ENCODE results near the gene KBTBD3. TPM values are rescaled to one million over a fixed set of nuclear protein-coding genes. Genes with fewer than 3 reads are reported as not detected.

Gene KBTBD3
- polyA plus RNA-seq, 3 donors from 2014 or later: 8.5 to 15.5 (median 11.7) TPM

DNA sequence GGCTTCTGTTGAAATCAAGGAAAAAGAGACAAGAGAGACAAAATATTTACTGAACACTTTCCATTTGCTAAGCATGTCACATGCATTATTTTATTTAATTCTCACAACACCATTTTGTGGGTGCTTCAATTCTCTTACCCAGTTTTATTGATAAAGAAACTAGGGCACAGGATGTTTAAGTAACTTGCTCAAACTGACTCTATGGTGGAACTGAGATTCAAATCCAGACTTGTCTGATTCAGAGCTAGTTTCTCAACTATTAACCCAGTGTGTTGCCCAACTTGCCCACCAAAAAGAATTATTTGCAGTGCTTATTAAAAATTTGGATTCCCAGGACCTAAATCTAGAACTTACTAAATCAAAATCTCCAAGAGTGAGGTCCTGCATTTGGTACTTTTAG lies 33.6 kb downstream of the KBTBD3 start:
- Mint-ChIP-seq H3K9me3 (no peaks in the 10 kb centered on the region), H3K27me3 (ENCODE audit: low read depth in 3 of 3) (peaks cover 0 to 13% (median 5%) of the 10 kb centered on the region in 3 donors), H3K4me1 (no peaks in the 10 kb centered on the region), H3K36me3 (no peaks in the 10 kb centered on the region), H3K4me3 (no peak overlapping the region), H3K27ac (no peak overlapping the region)
- DNase-seq: no peak

DNA sequence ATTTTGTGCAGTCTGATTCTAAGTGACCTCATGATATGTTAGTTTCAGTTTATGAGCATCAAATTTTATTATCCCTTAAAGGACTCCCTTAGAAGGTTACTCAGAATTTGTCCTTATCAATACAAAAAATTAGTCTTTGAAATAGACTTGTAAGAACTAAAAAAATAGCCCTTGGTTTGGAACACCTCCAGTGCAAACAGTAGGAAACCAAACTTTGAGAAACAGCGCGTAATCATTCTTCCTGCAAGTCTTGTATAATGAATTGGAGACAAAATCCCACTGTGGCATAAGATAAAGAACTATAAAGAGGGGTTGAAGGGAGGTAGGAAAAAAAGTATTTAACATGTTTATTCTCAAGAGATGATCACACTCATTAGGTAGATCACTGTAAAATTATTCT lies 44.3 kb downstream of the KBTBD3 start:
- no peaks in the 10 kb centered on the region for H3K36me3 Mint-ChIP-seq
- H3K27me3 Mint-ChIP-seq (ENCODE audit: low read depth in 3 of 3): peaks cover 3 to 13% (median 12%) of the 10 kb centered on the region in 3 donors
- H3K27ac Mint-ChIP-seq: no peak overlapping the region
- no peak overlapping the region for H3K4me3 Mint-ChIP-seq
- peaks cover 0 to 2% (median 0%) of the 10 kb centered on the region in 6 donors for H3K9me3 Mint-ChIP-seq
- H3K4me1 Mint-ChIP-seq: no peaks in the 10 kb centered on the region
- no peak for DNase-seq

DNA sequence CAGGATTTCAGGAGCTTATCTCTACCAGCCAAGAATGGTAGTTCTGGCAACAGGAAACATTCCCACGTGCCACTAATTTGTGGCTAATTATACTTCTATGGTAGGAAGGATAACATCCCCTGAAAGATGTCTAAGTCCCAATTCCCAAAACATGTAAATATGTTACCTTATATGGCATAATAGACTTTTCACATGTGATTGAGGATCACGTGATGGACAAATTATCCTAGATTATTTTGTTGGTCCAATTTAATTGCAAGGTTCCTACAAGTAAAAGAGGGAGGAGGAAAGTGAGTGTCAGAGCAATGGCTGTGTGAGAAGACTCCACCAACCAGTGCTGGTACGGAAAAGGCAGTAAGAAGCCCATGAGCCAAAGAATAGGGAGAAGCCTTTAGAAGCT lies 45.2 kb downstream of the KBTBD3 start:
- Mint-ChIP-seq H3K4me1 (no peaks in the 10 kb centered on the region), H3K27me3 (ENCODE audit: low read depth in 3 of 3) (peaks cover 4 to 16% (median 14%) of the 10 kb centered on the region in 3 donors)

DNA sequence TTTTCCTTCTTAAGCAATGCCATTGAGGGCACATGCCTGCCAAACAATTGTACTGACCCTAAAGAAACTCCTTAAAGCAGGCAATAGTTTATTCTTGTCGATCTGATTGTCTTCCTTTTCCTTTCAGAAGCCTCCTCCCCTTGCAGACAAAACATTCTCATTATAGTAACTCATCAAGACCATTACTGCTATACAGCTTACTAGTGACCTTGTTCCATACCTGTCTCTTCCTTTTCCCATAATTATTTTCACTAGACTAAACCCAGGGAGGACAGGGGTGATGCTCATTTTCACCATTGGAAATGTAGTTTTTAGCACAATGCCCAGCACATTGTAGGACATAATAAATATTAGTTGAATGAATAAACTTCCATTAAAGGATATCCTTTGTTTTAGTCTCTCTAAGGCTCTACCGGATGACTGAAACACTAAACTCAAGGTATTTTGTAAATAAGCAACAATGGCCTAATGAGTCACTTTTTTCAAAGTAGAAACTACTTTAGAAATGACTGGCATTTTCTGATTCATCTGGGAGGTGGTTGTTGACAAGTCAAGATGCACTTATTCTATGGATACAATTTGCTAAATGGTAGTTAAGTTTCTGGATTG lies 45.8 kb downstream of the KBTBD3 start:
- DNase-seq: no peak
- Mint-ChIP-seq H3K27me3 (ENCODE audit: low read depth in 3 of 3) (peaks cover 6 to 19% (median 14%) of the 10 kb centered on the region in 3 donors), H3K36me3 (no peaks in the 10 kb centered on the region), H3K4me1 (no peaks in the 10 kb centered on the region), H3K9me3 (peaks cover 0 to 2% (median 0%) of the 10 kb centered on the region in 6 donors), H3K27ac (no peak overlapping the region), H3K4me3 (no peak overlapping the region)

More for the DNA sequence above, 45.2 kb downstream of the KBTBD3 start:
- Mint-ChIP-seq H3K4me3 (no peak overlapping the region), H3K27ac (no peak overlapping the region), H3K9me3 (peaks cover 0 to 2% (median 0%) of the 10 kb centered on the region in 6 donors), H3K36me3 (no peaks in the 10 kb centered on the region)
- DNase-seq: no peak

DNA sequence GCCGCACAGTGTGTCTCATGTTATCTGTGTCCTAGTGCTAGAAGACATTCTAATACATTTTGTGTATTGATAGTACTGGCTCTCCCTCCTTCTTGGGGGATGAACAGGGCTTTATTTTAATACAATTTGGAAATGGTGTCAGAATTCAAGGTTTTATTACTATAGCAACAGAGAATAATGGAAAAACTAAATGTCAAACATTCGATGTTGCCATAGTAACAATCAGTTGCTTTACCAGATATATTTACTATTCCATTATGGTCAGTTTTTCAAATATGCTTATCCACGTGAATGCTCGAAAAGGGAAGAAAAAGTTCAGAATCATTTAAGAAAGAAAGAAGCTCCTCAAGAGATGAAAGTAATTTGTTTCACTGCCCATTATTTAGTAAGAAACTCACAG lies 46.5 kb downstream of the KBTBD3 start:
- Mint-ChIP-seq H3K4me1 (no peaks in the 10 kb centered on the region), H3K36me3 (no peaks in the 10 kb centered on the region), H3K9me3 (peaks cover 0 to 2% (median 0%) of the 10 kb centered on the region in 6 donors), H3K27me3 (ENCODE audit: low read depth in 3 of 3) (peaks cover 6 to 24% (median 14%) of the 10 kb centered on the region in 3 donors), H3K4me3 (no peak overlapping the region), H3K27ac (no peak overlapping the region)
- no peak for DNase-seq

DNA sequence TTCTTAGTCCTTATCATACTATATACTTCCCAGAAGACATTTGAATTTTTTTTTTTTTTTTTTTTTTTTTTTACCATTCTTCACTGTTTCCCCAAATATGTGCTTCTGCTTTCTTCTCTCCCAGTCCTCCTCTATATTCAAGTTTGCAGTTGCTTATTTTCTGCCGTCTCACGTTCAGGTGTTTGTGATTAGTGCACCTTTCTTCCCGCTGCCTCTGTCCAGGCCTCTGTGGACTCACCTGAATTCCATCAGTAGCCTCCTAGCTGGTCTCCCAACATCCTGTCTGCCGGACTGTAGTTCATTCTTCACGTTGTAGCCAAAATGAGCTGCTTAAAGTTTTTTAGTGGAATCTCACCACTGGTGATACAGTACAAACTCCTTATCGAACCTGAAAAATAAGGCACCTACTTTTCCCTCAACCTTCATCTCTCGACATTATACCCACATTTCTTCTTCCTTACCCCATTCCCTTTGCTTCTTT lies 54.3 kb downstream of the KBTBD3 start:
- Mint-ChIP-seq H3K36me3 (no peaks in the 10 kb centered on the region), H3K9me3 (no peaks in the 10 kb centered on the region), H3K27ac (peak overlapping the region; percentile 84 to 96 (median 89)), H3K4me3 (peak overlapping the region; percentile 90 to 99 (median 96)), H3K4me1 (peaks cover 32 to 56% of the 10 kb centered on the region in 2 donors), H3K27me3 (ENCODE audit: low read depth in 3 of 3) (peaks cover 11 to 27% (median 18%) of the 10 kb centered on the region in 3 donors)
- no peak for DNase-seq

DNA sequence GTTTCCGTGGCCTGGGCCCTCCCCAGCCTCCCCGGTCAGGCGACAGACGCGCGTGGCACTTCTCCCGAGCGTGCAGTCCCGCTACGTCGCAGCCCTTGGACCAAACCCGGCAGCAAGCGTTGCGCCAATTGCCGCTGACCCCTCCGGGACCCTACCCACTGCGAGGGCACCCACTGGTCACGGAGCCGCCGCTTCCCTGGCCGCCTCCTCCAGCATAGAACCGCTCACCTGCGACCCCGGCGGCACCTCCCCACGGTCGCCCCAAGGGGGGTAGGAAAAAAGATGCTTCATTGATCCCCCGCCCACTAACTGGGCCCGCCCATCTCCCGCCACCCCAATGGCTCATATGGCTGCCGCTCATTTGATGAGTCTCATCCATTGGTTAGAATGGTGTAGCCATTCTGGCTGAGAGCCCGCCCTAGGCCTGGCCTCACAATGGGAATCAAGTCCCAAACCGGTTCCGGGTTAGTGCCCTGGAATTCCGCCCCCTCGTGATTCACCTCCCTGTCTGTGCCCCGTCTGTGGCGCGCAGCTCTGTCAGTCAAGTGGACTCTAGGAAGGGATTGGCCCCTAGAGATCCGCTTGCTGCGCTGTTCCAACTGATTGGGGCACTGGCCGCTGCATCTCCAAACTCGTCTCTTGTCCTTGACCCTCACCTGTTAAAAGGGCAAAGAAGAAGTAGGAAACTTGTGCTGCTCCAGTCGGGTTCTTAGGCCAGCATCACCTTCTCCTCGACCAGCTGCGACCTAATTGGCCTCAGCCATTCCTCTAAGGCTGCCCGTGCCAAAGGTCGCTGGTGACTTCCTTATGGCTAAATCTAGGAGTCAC lies 55.0 kb downstream of the KBTBD3 start, which contains the start of gene MSANTD4:
Gene MSANTD4 (minus strand): TSS at position 274 of the 828 bp plus-strand sequence. CDS start 11,323 bp downstream, outside the sequence.
- H3K4me3 Mint-ChIP-seq: peak within 1 kb of the TSS; percentile 90 to 99 (median 96)
- H3K9me3 Mint-ChIP-seq: no peaks in the 10 kb centered on the region
- peak; percentile 96 to 97 (median 96) for DNase-seq
- peak within 1 kb of the TSS; percentile 84 to 96 (median 89) for H3K27ac Mint-ChIP-seq
- no peaks in the 10 kb centered on the region for H3K36me3 Mint-ChIP-seq
- peaks cover 32 to 56% of the 10 kb centered on the region in 2 donors for H3K4me1 Mint-ChIP-seq
- peaks cover 9 to 26% (median 18%) of the 10 kb centered on the region in 3 donors for H3K27me3 Mint-ChIP-seq (ENCODE audit: low read depth in 3 of 3)

DNA sequence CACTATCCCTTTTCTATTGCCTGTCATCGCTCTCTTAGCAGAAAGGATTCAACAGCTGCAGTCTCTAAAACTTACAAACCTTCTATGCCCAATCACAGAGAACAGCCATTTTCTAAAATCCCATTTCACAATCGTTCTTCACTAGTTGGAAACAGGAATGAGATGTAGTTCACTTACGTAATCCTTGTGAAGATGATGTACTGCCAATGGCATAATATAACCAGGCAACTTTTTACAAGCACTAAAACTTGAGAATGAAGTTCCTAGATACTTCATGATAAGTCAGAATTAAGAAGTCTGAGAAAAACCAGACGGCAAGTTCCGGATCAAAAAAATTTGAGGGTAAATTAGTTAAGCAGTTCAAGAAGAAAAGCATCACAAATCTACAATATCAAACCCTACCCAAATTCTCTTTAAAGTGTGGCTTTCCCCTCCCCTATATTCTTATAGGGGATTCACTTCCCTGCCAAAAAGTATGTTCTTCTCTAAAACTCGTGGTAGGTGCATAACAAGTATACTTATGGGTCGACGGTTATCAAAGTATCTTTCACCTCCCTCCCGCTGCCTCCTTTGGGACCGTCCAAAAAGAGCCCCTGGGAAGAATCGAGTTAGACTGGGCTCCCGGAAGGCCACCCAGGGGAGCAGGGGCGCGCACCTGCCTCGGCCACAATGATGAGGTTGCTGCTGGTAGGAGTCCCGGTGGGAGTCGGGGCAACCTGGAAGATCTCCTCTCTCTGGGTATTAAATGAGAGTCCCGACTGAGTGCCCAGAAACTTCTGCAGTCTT lies 55.8 kb downstream of the KBTBD3 start:
- no peak for DNase-seq
- Mint-ChIP-seq H3K36me3 (no peaks in the 10 kb centered on the region), H3K27me3 (ENCODE audit: low read depth in 3 of 3) (peaks cover 8 to 21% (median 16%) of the 10 kb centered on the region in 3 donors), H3K4me1 (peaks cover 35 to 60% of the 10 kb centered on the region in 2 donors), H3K27ac (peak overlapping the region; percentile 84 to 96 (median 89)), H3K9me3 (no peaks in the 10 kb centered on the region), H3K4me3 (peak overlapping the region; percentile 90 to 99 (median 96))

DNA sequence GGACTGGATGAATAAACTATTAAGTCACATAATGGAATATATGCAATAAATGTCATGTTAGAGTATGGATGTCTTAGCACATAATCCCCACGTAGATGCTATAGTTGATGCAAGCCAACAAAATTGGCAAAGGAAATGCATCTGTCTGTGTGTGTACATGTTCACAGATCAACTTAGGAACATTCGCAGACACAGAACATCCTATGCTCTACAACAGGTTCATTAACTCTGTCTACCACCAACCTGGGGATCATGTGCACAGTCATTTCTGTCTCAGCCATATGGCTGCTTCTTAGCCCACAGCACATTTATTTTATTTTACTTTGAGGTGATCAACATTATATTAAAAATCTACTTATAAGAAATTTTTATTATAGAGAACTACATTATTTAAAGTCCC lies 60.1 kb downstream of the KBTBD3 start:
- H3K4me3 Mint-ChIP-seq: no peak overlapping the region
- peaks cover 39 to 72% of the 10 kb centered on the region in 2 donors for H3K4me1 Mint-ChIP-seq
- DNase-seq: no peak
- H3K27me3 Mint-ChIP-seq (ENCODE audit: low read depth in 3 of 3): peaks cover 0 to 1% (median under 1%) of the 10 kb centered on the region in 3 donors
- H3K9me3 Mint-ChIP-seq: no peaks in the 10 kb centered on the region
- H3K36me3 Mint-ChIP-seq: peaks cover 0 to 3% (median 0%) of the 10 kb centered on the region in 3 donors
- no peak overlapping the region for H3K27ac Mint-ChIP-seq

DNA sequence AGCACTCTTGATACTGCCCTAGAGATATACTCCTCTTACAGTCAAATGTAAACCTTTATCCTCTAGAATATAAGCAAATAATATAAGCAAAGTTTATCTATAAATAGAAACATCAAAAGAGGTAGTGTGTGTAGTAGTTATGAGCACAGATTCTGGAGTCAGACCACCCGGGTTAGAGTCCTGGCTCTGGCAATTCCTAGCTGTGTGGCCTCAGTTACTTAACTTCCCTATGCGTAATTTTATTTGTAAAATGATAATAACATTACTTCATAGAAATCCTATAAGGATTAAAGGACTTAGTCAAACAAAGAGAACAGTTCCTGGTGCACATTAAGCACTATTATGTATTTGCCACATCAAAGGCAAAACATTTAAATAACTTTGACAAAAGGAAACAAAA lies 62.1 kb downstream of the KBTBD3 start:
- Mint-ChIP-seq H3K9me3 (no peaks in the 10 kb centered on the region), H3K36me3 (peaks cover 13 to 16% (median 14%) of the 10 kb centered on the region in 3 donors), H3K27ac (no peak overlapping the region), H3K4me1 (peaks cover 32 to 68% of the 10 kb centered on the region in 2 donors), H3K27me3 (ENCODE audit: low read depth in 3 of 3) (peaks cover 0 to 1% (median 0%) of the 10 kb centered on the region in 3 donors), H3K4me3 (no peak overlapping the region)
- no peak for DNase-seq

DNA sequence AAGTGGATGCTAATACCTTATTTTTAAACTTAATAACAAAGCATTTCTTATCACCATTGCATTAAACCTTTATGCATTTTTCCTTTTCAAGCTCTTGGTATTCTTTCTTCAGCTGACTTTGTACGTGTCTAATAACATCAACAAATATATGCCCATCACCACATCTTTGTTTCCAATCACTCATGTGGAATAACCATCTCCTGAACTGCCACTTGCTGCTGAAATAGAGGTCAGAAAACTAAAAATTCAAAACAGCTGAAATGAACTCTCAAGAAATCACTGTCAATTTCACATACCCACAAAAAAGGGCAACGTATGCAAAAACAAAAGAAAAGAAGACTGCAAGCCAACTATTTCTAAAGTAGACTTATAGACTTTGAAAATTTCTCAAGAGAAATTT lies 62.5 kb downstream of the KBTBD3 start:
- DNase-seq: no peak
- Mint-ChIP-seq H3K9me3 (no peaks in the 10 kb centered on the region), H3K4me1 (peaks cover 31 to 68% of the 10 kb centered on the region in 2 donors), H3K36me3 (peaks cover 18 to 20% (median 19%) of the 10 kb centered on the region in 3 donors), H3K4me3 (no peak overlapping the region), H3K27ac (no peak overlapping the region), H3K27me3 (ENCODE audit: low read depth in 3 of 3) (peaks cover 0 to 1% (median 0%) of the 10 kb centered on the region in 3 donors)

DNA sequence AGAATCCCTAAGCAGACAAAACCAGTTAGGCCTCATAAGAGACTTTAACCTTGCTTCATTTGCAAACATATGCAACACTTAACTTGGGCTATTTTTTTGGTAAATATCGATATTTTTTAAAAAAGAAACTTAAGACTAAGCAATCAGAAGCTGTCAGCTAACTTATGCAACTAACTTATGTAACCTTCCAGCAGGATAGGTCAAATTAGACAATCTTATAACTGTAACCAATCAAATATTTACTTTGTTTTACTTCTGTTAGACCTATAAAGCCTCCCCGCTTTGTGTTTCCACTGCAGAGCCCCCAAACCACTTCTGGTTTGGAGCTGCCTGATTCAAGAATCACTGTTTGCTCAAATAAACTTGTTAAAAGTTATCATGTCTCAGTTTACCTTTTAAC lies 63.1 kb downstream of the KBTBD3 start:
- DNase-seq: no peak
- Mint-ChIP-seq H3K27me3 (ENCODE audit: low read depth in 3 of 3) (peaks cover 0 to 1% (median 0%) of the 10 kb centered on the region in 3 donors), H3K4me3 (no peak overlapping the region), H3K9me3 (no peaks in the 10 kb centered on the region), H3K27ac (no peak overlapping the region), H3K36me3 (peaks cover 21 to 24% (median 23%) of the 10 kb centered on the region in 3 donors), H3K4me1 (peaks cover 28 to 66% of the 10 kb centered on the region in 2 donors)

DNA sequence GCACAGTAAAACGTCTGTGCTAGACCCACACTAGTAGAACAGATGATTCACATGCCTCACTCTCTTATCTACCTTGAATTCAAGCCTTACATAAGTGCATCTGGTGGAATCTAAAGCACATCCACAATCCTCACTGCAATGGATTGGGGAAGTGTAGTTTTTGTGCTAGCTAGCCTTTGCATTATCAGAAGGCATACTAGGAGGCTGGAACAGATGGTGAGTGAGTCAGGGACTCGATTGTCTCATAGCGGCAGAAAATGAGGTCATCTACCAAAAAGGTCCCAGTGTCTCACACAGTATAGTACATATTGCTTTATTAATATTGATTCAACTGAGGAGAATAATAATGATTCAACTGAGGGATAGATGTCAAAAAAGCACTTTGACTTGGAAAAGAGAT lies 64.4 kb downstream of the KBTBD3 start:
- H3K36me3 Mint-ChIP-seq: peaks cover 31 to 33% (median 32%) of the 10 kb centered on the region in 3 donors
- no peak for DNase-seq
- peaks cover 26 to 67% of the 10 kb centered on the region in 2 donors for H3K4me1 Mint-ChIP-seq
- H3K4me3 Mint-ChIP-seq: no peak overlapping the region
- peaks cover 0 to 1% (median 0%) of the 10 kb centered on the region in 3 donors for H3K27me3 Mint-ChIP-seq (ENCODE audit: low read depth in 3 of 3)
- no peaks in the 10 kb centered on the region for H3K9me3 Mint-ChIP-seq
- no peak overlapping the region for H3K27ac Mint-ChIP-seq
